Heart left ventricle (tissue), 16 donors: Measurements from ENCODE around the gene PLEKHG3. TPM values are rescaled to one million over a fixed set of nuclear protein-coding genes. Genes with fewer than 3 reads are reported as not detected.

Experiments
- ATAC-seq, 4 donors: fragments of 200-7000 bp; cut with Tn5 transposase; one replicate each; pipeline ENCODE4 v1.9.1; 2020 to 2022; ENCODE audit warnings: moderate library complexity in 4 of 4, mild to moderate bottlenecking in 3 of 4, moderate number of reproducible peaks in 1 of 4
- DNase-seq, 5 donors: peaks; one replicate each; pipeline ENCODE4 v3.0.0-alpha.2; 2020
- H3K27ac ChIP-seq, 12 donors: fragments of 200-600 bp; sonication (generic) in 4 of 12; one replicate each; pipeline versions ENCODE4 v1.5.0 to v1.8.0; 2016 to 2022; ENCODE audit warnings: mild to moderate bottlenecking in 2 of 12
- H3K27me3 ChIP-seq, 9 donors: fragments of 200-600 bp; sonication (generic) in 2 of 9; one replicate each; pipeline versions ENCODE4 v1.5.1 to v1.8.0; 2016 to 2022; ENCODE audit warnings: mild to moderate bottlenecking in 3 of 9
- H3K36me3 ChIP-seq, 9 donors: fragments of 200-600 bp; sonication (generic) in 2 of 9; one replicate each; pipeline versions ENCODE4 v1.5.0 to v1.8.0; 2018 to 2022; ENCODE audit warnings: mild to moderate bottlenecking in 2 of 9
- H3K4me1 ChIP-seq, 12 donors: fragments of 200-600 bp; sonication (generic) in 4 of 12; one replicate each; pipeline versions ENCODE4 v1.5.0 to v1.8.0; 2016 to 2022; ENCODE audit warnings: mild to moderate bottlenecking in 3 of 12
- H3K4me3 ChIP-seq, 12 donors: fragments of 200-600 bp; sonication (generic) in 4 of 12; one replicate each; pipeline versions ENCODE4 v1.5.0 to v1.8.0; 2017 to 2022; ENCODE audit warnings: mild to moderate bottlenecking in 9 of 12, moderate library complexity in 4 of 12
- H3K9me3 ChIP-seq, 12 donors: fragments of 200-600 bp; sonication (generic) in 4 of 12; one replicate each; pipeline versions ENCODE4 v1.5.0 to v1.8.0; 2016 to 2022; ENCODE audit warnings: mild to moderate bottlenecking in 1 of 12
- CTCF ChIP-seq, 12 donors: fragments of 200-600 bp; sonication (generic) in 4 of 12; IDR thresholded peaks; one replicate each; pipeline versions ENCODE4 v1.5.0 to v1.8.0; 2018 to 2022; ENCODE audit warnings: antibody characterized with exemption in 12 of 12, mild to moderate bottlenecking in 5 of 12
- POLR2A ChIP-seq, 2 donors: fragments of 450-650 bp; IDR thresholded peaks; one replicate each; pipeline ENCODE4 v1.6.1; 2017; ENCODE audit warnings: antibody characterized with exemption in 2 of 2, mild to moderate bottlenecking in 2 of 2, moderate library complexity in 2 of 2
- WGBS, 4 donors: extraction: QIAGEN DNeasy Blood & Tissue Kit in 2 of 4; methylation state at CpG; one replicate each; pipeline versions ENCODE4 v1.1.5 to v1.1.7; 2013 to 2018; 5-methylcytosine and 5-hydroxymethylcytosine counted together
- intact Hi-C, 10 donors: fragments of 100-400 bp; cut with DNase I; formaldehyde crosslinking; loops; one replicate each; pipeline versions ENCODE4 v1.11.1 to v1.14.2; 2022
- polyA plus RNA-seq, 2 donors: library from polyadenylated mRNA; stranded (reverse); fragments of 200-250 nt; gene quantifications; one replicate each; pipeline ENCODE4 v1.2.3, GENCODE V29; 2013
- total RNA-seq, 9 donors: library from RNA; depleted of rRNA in 2 of 9; stranded (reverse); fragments of >200 nt in 2 of 9; fragmentation: NEBNext Ultra II Directional in 3 of 9; extraction: Animal tissue kit (Norgen Biotek cat#: 25700) in 3 of 9; gene quantifications; one replicate each; pipeline versions ENCODE4 v1.1.0 to v1.2.4, GENCODE V29; 2016 to 2023
- donor health status: ischemic (EF 13 %, LVEDD 7.1; RV severe dilation, severe dysfunction).
- donor health status: healthy with polysubstance abuse.
- donor health status: DM: no; HTN: yes; CAD: no.
- donor health status: DM: no; HTN: no; CAD: no.
- donor health status: ischemic (EF 25% LVEDD 6.9; RV normal size, moderate dysfunction).
- donor health status: ischemic (EF 25% LVEDD 5.7; RV mildly dilated, moderate dysfunction).
- donor health status: healthy.
- donor health status: DM: yes; HTN: yes; CAD: no.
- donor health status: ischemic (EF 35%, LVEDD 5.7; RV mildly dilated, moderate dysfunction).
- donor health status: nonischemic (EF 11% LVEDD 7.7; RV severe dilation, severe dysfunction).
- donor health status: DM: yes; HTN: yes; CAD: no.
- donor health status: PGD.
- donor health status: ischemic (EF 29% LVEDD 5.4; RV normal size, mild dysfunction).
- donor health status: nonischemic (EF 23%, LVEDD 6.1; RV moderate dilation, normal function).

Gene PLEKHG3
- total and polyA plus RNA-seq, 11 donors, result 7.0 to 34.3 (median 17.8) TPM

- H3K9me3 ChIP-seq, result no peaks in the 10 kb centered on the region
- peak in 3 of 5 donors; percentile 47 to 75 (median 58) for DNase-seq
- intact Hi-C loops, result no loop called here
- H3K4me3 ChIP-seq, result no peak overlapping the region
- peaks cover 0 to 31% (median 5%) of the 10 kb centered on the region in 9 donors for H3K36me3 ChIP-seq
- 49 to 60% (median 51%) methylated on average over 5 to 7 of the region's 7 CpGs for WGBS, 4 donors
- H3K27me3 ChIP-seq, result no peaks in the 10 kb centered on the region
- peak overlapping the region; percentile 4 to 86 (median 70) for H3K27ac ChIP-seq
- ATAC-seq, result peak; percentile 49 to 81 (median 78)
- no peak for TF ChIP-seq POLR2A (IDR thresholded peaks at IDR 0.05)
- no peak for TF ChIP-seq CTCF (IDR thresholded peaks at IDR 0.05)
- H3K4me1 ChIP-seq, result peaks cover 0 to 36% (median 21%) of the 10 kb centered on the region in 12 donors
Observed at GRCh38 chr14:64778104-64778754, 74.0 kb downstream of the PLEKHG3 start.

DNA sequence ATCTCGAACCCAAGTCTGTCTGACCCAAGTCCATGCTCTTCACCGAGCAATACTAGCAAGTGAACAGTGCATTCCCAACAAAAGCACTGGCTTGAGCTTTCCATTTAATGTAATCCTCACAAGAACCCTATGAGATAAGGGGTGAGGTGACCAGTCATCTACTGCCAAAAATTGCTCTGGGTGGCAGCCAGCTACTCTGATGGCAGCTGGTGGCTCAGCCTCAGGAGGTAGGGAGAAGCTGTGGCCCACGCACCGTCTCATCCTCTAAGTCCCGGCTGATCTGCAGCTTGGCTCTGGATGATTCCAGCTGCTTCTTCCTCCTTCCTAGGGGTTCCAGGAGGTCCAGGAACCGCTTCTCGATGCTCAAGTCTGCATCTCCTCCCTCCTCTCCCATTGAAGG, 75.2 kb downstream of the PLEKHG3 start:
- Histone ChIP-seq H3K36me3 (peaks cover 0 to 35% (median 3%) of the 10 kb centered on the region in 9 donors), H3K4me1 (peaks cover 0 to 36% (median 21%) of the 10 kb centered on the region in 12 donors), H3K4me3 (no peak overlapping the region), H3K9me3 (no peaks in the 10 kb centered on the region), H3K27me3 (no peaks in the 10 kb centered on the region), H3K27ac (peak overlapping the region in 7 of 12 donors; percentile 58 to 86 (median 80))
- WGBS, 4 donors, result 58 to 69% (median 60%) methylated on average over 6 to 7 of the region's 7 CpGs
- TF ChIP-seq CTCF (IDR thresholded peaks at IDR 0.05) (no peak), POLR2A (IDR thresholded peaks at IDR 0.05) (no peak)
- peak; percentile 77 to 85 (median 82) for ATAC-seq
- intact Hi-C loops, result no loop called here
- DNase-seq, result peak in 4 of 5 donors; percentile 66 to 79 (median 73)

DNA sequence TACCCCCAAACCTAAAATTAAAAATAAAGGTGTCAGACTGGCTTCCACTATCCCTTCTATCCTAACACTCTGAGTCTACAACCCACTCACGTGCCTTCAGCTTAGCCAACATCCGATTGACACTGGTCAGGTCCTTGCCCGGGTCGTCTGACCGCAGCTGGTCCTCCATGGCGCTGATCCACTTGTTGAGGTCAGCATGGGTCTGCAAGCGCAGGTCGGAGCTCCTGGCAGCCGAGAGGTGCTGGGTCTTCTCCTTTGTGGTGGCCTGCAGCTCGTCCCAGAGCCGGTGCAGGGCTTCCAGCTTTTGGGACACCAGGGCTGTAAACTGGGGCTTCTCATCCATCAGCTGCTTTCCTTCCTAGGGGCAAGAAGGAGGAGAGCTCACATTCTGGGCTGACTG, 78.0 kb downstream of the PLEKHG3 start:
- Histone ChIP-seq H3K27ac (no peak overlapping the region), H3K36me3 (peaks cover 0 to 49% (median 9%) of the 10 kb centered on the region in 9 donors), H3K4me1 (peaks cover 0 to 37% (median 21%) of the 10 kb centered on the region in 12 donors), H3K27me3 (no peaks in the 10 kb centered on the region), H3K4me3 (no peak overlapping the region), H3K9me3 (no peaks in the 10 kb centered on the region)
- no peak for DNase-seq
- TF ChIP-seq POLR2A (IDR thresholded peaks at IDR 0.05) (no peak), CTCF (IDR thresholded peaks at IDR 0.05) (no peak)
- intact Hi-C loops, result no loop called here
- no peak for ATAC-seq
- 89 to 95% (median 92%) methylated on average over 11 of the region's 11 CpGs for WGBS, 4 donors

GRCh38 chr14:64784006-64784405, 79.8 kb downstream of the PLEKHG3 start:
- DNase-seq, result no peak
- Histone ChIP-seq H3K4me1 (peaks cover 0 to 19% (median 5%) of the 10 kb centered on the region in 12 donors), H3K36me3 (peaks cover 0 to 49% (median 9%) of the 10 kb centered on the region in 9 donors), H3K9me3 (no peaks in the 10 kb centered on the region), H3K27me3 (no peaks in the 10 kb centered on the region), H3K4me3 (no peak overlapping the region), H3K27ac (no peak overlapping the region)
- WGBS, 4 donors, result 90 to 97% (median 96%) methylated on average over 9 of the region's 9 CpGs
- no peak for ATAC-seq
- no peak for TF ChIP-seq CTCF (IDR thresholded peaks at IDR 0.05)
- no peak for TF ChIP-seq POLR2A (IDR thresholded peaks at IDR 0.05)
- intact Hi-C loops, result no loop called here
